Measurements from ENCODE around the gene DLL1.

The DLL1 gene

DNA sequence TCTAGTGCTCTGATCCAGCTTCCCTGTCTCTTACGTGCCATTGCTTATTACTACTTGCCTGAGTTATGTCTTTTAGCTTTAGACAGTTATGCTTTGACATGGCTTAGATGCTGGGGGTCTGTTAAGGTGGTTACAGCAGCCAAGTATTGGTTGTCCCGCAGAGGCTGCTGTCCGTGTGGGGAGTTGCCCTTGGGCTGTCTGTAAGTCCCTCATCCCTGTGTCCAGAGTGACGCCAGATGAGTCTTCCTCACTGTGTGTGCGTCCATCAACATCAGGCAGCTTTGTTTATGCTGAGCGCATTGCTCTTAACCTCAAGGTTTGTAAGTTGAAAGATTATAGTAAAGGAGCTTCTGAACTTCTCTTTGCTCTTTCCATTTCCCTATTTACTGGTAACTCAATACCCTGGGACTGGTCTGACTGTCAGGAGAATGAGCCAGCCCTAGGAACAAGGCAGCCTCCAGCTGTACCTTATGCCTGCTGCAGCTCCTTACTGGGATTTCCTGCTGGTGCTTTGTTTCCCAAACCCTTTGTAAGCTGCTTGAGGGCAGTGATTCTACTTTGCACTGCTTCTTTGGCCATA is 22.9 kb upstream of the DLL1 start:
- Histone ChIP-seq H3K27ac (no peak overlapping the region), H3K4me3 (no peak overlapping the region)
- DNase-seq (ENCODE audit: low spot score), result no peak
- no peak for TF ChIP-seq CTCF (IDR thresholded peaks at IDR 0.05)

DNA sequence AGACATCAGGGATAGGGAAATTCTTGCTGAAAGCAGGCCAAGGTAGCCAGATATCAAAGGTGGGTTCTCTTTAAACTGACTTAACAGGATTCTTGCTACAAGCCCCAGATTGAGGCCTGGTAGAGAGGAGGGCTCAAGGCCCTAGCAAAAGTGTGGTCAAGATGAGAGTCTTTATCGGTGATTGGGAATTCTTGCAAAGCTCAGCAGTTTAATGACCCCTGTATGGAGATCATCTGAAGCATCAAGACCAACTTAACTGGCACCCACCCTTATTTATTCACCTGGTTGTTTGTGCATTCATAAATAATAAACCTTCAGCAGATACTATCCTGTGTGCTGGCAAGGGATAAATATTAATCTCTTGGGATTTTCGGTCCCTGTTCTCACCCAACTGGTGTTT is 22.0 kb upstream of the DLL1 start:
- Histone ChIP-seq H3K4me3 (no peak overlapping the region), H3K27ac (no peak overlapping the region)
- TF ChIP-seq CTCF (IDR thresholded peaks at IDR 0.05), result no peak
- no peak for DNase-seq (ENCODE audit: low spot score)

GRCh38 chr6:170311696-170312095 is 20.8 kb upstream of the DLL1 start:
- H3K27ac ChIP-seq, result no peak overlapping the region

DNA sequence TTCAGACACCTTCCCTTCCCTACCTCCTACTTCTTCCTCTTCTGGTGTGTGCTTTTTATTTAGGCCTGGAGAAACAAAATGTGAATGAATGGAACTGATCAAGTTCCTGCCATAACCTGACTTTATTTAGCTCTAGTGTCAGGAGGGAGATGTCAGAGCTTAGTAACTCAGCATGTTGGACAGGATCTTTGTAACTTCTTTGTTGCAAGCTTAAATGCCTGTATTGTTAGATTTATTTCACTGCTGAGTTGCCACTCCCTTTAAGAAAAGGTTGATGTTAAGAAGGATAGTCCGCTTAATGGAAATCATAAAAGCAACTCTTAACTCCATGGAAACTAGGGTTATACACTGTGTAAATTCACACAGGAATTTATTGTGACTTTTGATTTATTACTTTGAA is 17.9 kb upstream of the DLL1 start:
- no peak overlapping the region for H3K4me3 ChIP-seq
- no peak overlapping the region for H3K27ac ChIP-seq
- no peak for DNase-seq (ENCODE audit: low spot score)
- TF ChIP-seq CTCF (IDR thresholded peaks at IDR 0.05), result no peak

More at GRCh38 chr6:170311696-170312095, 20.8 kb upstream of the DLL1 start:
- no peak overlapping the region for H3K4me3 ChIP-seq
- DNase-seq (ENCODE audit: low spot score), result no peak
- no peak for TF ChIP-seq CTCF (IDR thresholded peaks at IDR 0.05)

GRCh38 chr6:170307080-170307545 is 16.2 kb upstream of the DLL1 start:
- DNase-seq (ENCODE audit: low spot score), result no peak
- H3K27ac ChIP-seq, result peak overlapping the region; percentile 88 to 94
- H3K4me3 ChIP-seq, result peak overlapping the region; percentile 99
- no peak for TF ChIP-seq CTCF (IDR thresholded peaks at IDR 0.05)

DNA sequence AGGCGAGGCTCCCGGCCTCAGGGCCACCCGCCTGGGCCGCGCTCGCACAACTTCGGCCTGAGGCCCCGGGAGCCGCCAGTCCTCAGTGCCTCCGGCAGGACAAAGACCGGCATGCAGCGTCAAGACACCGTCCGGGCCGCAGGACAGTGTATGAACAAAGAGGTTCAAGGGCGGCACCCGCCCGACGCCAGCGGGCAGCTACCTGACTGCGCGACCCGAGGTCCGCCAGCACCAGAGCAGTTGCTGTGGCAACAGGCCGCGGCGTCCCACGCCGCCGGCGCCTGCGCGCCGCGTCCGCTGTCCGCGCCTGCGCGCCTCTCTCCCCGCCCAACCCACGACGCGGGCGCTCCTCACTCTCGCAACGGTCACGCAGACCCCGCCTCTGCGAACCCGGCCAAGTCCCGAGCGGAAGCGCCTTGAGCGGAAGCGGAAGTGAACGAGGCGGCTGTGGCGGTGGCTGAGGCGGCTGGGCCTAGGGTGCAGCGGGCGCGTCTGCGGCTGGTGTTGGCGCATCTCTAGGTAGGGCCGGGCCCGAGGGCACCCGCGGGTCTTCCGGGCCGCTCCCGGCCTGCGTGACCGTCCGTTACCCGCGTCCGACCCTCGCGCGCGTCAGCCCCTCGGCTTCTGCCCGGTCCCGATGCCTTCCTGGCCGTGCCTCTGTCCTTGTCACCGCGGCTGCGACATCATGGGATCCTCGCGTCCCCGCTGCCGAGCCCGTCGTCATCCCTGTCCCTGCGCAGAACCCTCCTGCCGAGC is 15.6 kb upstream of the DLL1 start, which contains the start of gene FAM120B:
Gene FAM120B, plus strand, starts transcription at position 435 of the 756 bp plus-strand sequence. CDS start 10,633 bp downstream, outside the sequence.
- Histone ChIP-seq H3K4me3 (peak within 1 kb of the TSS; percentile 99), H3K27ac (peak within 1 kb of the TSS; percentile 88 to 94)
- no peak for TF ChIP-seq CTCF (IDR thresholded peaks at IDR 0.05)
- peak; percentile 97 for DNase-seq (ENCODE audit: low spot score)

All from coronary artery (tissue), 2 donors.